Amniotic epithelial cell (primary cell): Measurements from ENCODE around the gene MRNIP.

Source experiments
- DNase-seq: peaks from one replicate; pipeline ENCODE4 v3.0.0-alpha.2; 2010; ENCODE audit warnings: low read depth

Gene MRNIP

GRCh38 chr5:179803651-179804554, 54.7 kb downstream of the MRNIP start:
- peak; percentile 57 for DNase-seq

DNA sequence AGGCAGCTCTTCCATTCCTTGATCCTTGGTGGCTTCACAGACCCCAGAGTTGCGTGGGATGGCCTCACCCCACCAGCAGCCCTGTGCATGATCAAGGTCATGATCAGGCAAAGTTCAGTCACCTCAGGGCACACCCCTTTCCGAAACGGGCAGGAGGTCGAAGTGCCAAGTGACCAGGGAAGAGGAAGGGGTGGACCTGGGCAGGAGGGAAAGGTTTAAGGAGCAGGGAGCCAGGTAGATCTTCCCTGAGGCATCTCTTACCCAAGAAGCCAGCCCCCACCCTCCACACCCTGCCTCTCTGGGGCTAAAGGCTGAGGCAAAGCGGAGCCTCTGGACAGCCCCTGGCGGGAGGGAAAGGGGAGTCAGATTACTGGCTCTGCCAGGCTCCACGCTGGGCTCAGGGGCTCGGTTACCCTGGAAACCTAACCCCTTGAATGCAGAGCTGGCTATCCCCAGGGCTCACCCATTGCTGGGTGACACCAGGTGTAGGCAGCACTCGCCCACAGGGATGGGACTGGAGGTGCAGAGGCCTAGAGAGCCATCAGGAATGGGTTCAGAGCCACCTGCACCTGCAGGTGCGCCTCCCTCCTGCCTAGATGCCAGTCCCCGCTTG, 55.6 kb downstream of the MRNIP start:
- DNase-seq: no peak

- DNase-seq: no peak
Measured at GRCh38 chr5:179802207-179802883, 56.3 kb downstream of the MRNIP start.

GRCh38 chr5:179801304-179802206, 57.1 kb downstream of the MRNIP start:
- peak; percentile 66 for DNase-seq

GRCh38 chr5:179800696-179801201, 57.9 kb downstream of the MRNIP start:
- DNase-seq: no peak

- DNase-seq: no peak
Measured at GRCh38 chr5:179800071-179800695, 58.4 kb downstream of the MRNIP start.

DNA sequence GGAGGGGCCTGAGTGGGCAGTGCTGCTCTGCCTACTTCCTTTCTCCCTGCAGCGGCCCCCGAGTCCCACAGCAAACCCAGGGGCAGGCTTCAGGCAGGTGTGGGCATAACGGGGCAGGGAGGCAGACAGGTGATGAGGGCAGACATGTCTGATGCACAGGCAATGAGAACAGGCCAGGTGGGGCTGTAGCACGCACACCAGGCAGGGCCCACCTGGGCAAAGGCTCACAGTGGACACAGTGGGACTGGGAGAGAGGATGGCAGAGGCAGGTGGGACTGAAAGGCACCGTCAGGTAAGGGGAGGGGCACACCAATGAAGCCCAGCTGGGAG, 59.0 kb downstream of the MRNIP start:
- DNase-seq: no peak

GRCh38 chr5:179798771-179799643, 59.6 kb downstream of the MRNIP start:
- no peak for DNase-seq

DNA sequence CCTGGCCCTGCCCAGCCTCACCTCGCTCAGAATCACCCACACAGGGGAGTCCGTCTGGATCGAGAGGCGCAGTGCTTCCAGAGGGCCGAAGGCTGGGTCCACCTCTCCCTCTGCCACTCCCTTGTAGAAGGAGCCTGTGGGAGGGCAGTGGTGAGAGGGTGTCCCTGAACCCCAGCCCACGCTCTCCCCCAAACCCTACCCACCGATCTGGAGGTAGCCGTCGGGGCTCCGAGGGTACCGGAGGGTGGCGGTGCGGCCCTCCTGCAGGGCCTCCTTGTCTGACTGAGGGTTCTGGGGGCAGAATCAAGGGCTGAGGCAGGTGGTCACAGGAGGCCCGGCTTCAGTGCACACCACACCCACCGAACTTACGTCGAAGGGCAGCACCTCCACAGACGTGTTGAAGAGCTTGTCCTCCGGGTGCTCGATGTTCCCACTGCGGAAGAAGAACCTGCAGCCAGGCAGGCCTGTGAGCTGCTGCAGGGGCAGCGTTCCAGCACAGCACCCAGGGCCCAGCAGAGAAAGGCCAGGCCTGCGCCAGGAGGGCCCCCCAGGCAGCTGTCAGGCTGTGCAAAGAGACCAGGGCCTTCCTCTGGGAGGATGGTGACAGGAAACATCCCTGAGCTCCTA, 60.4 kb downstream of the MRNIP start:
- no peak for DNase-seq

- no peak for DNase-seq
Measured at GRCh38 chr5:179797741-179798140, 60.9 kb downstream of the MRNIP start.

DNA sequence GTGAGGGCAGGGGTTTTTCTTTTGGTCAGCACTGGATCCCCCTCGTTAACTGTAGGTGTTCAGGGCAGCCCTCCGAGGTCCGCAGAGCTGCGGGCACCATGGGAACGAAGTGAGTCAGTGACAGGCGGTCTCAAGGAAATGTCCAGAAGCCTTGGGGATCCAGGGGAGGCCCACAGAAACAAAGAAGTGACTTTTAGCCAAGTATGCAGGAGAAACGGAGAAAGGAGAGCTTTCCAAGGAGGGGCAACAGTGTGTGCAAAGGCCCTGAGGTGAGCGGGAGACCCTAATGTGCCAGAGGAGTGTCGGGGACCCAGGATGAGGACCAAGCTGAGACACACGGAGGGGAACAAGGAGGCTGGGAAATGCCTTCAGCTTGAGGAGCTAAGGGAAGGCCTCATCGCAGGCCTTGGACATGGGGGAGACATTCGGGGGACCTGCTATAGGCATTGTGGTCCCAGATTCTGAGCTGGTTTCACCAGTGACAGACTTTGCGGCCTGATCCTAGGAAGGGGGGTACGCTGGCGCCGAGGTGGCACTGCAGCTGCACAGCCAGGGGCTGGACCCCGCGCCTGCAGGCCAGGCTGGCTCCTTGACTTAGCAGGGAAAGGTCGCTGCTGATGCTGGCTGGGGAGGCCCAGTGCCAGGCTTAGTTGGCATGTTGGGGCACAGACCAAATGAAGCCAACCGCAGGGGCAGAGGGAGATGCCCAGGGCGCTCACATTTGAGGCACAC, 61.6 kb downstream of the MRNIP start:
- DNase-seq: no peak

GRCh38 chr5:179795863-179796833, 62.5 kb downstream of the MRNIP start:
- peak; percentile 77 for DNase-seq

GRCh38 chr5:179795049-179795862, 63.4 kb downstream of the MRNIP start:
- DNase-seq: no peak

- DNase-seq: no peak
Measured at GRCh38 chr5:179794575-179794974, 64.0 kb downstream of the MRNIP start.

DNA sequence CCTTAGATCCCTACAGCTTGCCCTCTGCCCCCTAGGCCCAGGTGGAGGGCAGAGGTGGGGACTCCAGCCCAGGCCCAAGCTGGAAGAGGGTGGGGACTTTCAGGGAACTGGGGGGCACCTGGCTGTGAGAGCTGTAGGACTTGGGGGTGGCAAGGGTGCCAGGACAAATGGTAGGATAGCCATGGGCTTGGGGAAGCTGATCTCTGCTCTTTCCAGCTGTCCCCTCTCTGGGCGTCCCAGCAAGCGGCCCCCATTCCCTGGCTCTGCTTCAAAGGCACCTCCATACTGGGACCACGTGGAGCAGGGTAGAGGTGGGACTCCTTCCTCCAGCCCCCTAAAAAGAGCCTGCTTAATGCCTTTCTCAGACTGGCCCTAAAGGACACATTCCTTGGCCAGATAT, 64.4 kb downstream of the MRNIP start:
- no peak for DNase-seq

GRCh38 chr5:179793468-179794139, 65.0 kb downstream of the MRNIP start, which contains the start of gene LTC4S:
TSS of gene LTC4S (plus strand) at chr5:179793986. CDS start at chr5:179794081, 95 bp downstream.
- no peak for DNase-seq
